Prostate gland (tissue), 2 donors: ENCODE data around the gene KLHL26. TPM values are rescaled to one million over a fixed set of nuclear protein-coding genes. Genes with fewer than 3 reads are reported as not detected.

Experiments
- DNase-seq: peaks from one replicate; pipeline ENCODE4 v3.0.0-alpha.2; 2019; ENCODE audit warnings: low spot score
- H3K27ac ChIP-seq, 2 donors: fragments of 200-600 bp; sonication (generic); 2 replicates each; pipeline ENCODE4 v1.5.1; 2017 to 2019
- H3K27me3 ChIP-seq: fragments of 200-600 bp; sonication (generic); replicated peaks from 2 replicates; pipeline ENCODE4 v1.5.1; 2019; ENCODE audit not compliant: insufficient read depth
- H3K36me3 ChIP-seq, 2 donors: fragments of 200-600 bp; sonication (generic); 1 replicate in 1 of 2; 2 replicates in 1 of 2; pipeline versions ENCODE4 v1.5.1 to v1.8.1; 2017 to 2019
- H3K4me1 ChIP-seq: fragments of 200-600 bp; sonication (generic); replicated peaks from 2 replicates; pipeline ENCODE4 v1.5.1; 2019
- H3K4me3 ChIP-seq, 2 donors: fragments of 200-600 bp; sonication (generic); 2 replicates each; pipeline ENCODE4 v1.5.1; 2017 to 2019
- H3K9me3 ChIP-seq: fragments of 200-600 bp; sonication (generic); 2 replicates; pipeline ENCODE4 v1.5.1; 2017
- CTCF ChIP-seq, 4 experiments: fragments of 200-600 bp in 2 of 4; fragments of 450-650 bp in 2 of 4; sonication (generic) in 2 of 4; IDR thresholded peaks; 1 replicate in 3 of 4; 2 replicates in 1 of 4; pipeline ENCODE4 v1.5.1; 2016 to 2019; ENCODE audit warnings: antibody characterized with exemption in 4 of 4, mild to moderate bottlenecking in 2 of 4, moderate library complexity in 2 of 4
- POLR2A ChIP-seq: fragments of 450-650 bp; IDR thresholded peaks from one replicate; pipeline ENCODE4 v1.6.1; 2016; ENCODE audit warnings: antibody characterized with exemption, mild to moderate bottlenecking
- POLR2AphosphoS5 ChIP-seq: sonication (generic); formaldehyde crosslinking; IDR thresholded peaks from one replicate; pipeline ENCODE4 v1.6.1; 2017; ENCODE audit warnings: antibody characterized with exemption
- WGBS: methylation state at CpG from one replicate; pipeline ENCODE4 v1.1.5; 2018; 5-methylcytosine and 5-hydroxymethylcytosine counted together
- intact Hi-C: fragments of 100-400 bp; cut with DNase I; formaldehyde crosslinking; loops from one replicate; pipeline ENCODE4 v1.14.2; 2022
- total RNA-seq, 2 donors: library from RNA; depleted of rRNA; stranded (reverse); fragments of >200 nt; gene quantifications; one replicate each; pipeline ENCODE4 v1.1.0, GENCODE V29; 2016

The KLHL26 gene
- total RNA-seq, 2 donors from 2014 or later: 9.1 to 18.4 TPM

- peak; percentile 83 for DNase-seq
These were observed 63.8 kb downstream of the KLHL26 start for GRCh38 chr19:18700501-18701249.

GRCh38 chr19:18701250-18701608 lies 64.4 kb downstream of the KLHL26 start:
- Histone ChIP-seq H3K4me1 (peaks cover 16% of the 10 kb centered on the region), H3K27me3 (no peaks in the 10 kb centered on the region), H3K9me3 (no peaks in the 10 kb centered on the region), H3K27ac (peak overlapping the region; percentile 69 to 75), H3K4me3 (peak overlapping the region; percentile 22 to 29), H3K36me3 (no peaks in the 10 kb centered on the region)
- intact Hi-C loops: no loop called here
- TF ChIP-seq POLR2AphosphoS5: no peak
- no peak for TF ChIP-seq POLR2A
- TF ChIP-seq CTCF (IDR thresholded peaks at IDR 0.05): no peak
- 14% methylated on average over 7 of the region's 7 CpGs for WGBS
- no peak for DNase-seq

More at GRCh38 chr19:18700501-18701249, 63.8 kb downstream of the KLHL26 start:
- under 1% methylated on average over 35 of the region's 35 CpGs for WGBS
- Histone ChIP-seq H3K4me1 (peaks cover 16% of the 10 kb centered on the region), H3K4me3 (peak overlapping the region; percentile 22 to 29), H3K36me3 (no peaks in the 10 kb centered on the region), H3K9me3 (no peaks in the 10 kb centered on the region), H3K27me3 (no peaks in the 10 kb centered on the region), H3K27ac (peak overlapping the region; percentile 69 to 75)
- TF ChIP-seq POLR2A (no peak), CTCF (IDR thresholded peaks at IDR 0.05) (no peak), POLR2AphosphoS5 (peak; percentile 69)
- intact Hi-C loops: no loop called here

GRCh38 chr19:18704054-18704453 lies 67.2 kb downstream of the KLHL26 start:
- WGBS: 90% methylated on average over 4 of the region's 4 CpGs
- intact Hi-C loops: no loop called here
- Histone ChIP-seq H3K9me3 (no peaks in the 10 kb centered on the region), H3K4me3 (no peak overlapping the region), H3K27ac (no peak overlapping the region), H3K36me3 (no peaks in the 10 kb centered on the region), H3K27me3 (no peaks in the 10 kb centered on the region), H3K4me1 (peaks cover 8% of the 10 kb centered on the region)
- TF ChIP-seq POLR2AphosphoS5 (no peak), CTCF (IDR thresholded peaks at IDR 0.05) (no peak), POLR2A (no peak)
- DNase-seq: no peak

- Histone ChIP-seq H3K4me3 (no peak overlapping the region), H3K27ac (no peak overlapping the region), H3K27me3 (no peaks in the 10 kb centered on the region), H3K9me3 (no peaks in the 10 kb centered on the region), H3K36me3 (no peaks in the 10 kb centered on the region), H3K4me1 (peaks cover 6% of the 10 kb centered on the region)
- TF ChIP-seq POLR2A: no peak
- TF ChIP-seq CTCF (IDR thresholded peaks at IDR 0.05): no peak
- no peak for TF ChIP-seq POLR2AphosphoS5
- intact Hi-C loops: no loop called here
- 80% methylated on average over 7 of the region's 7 CpGs for WGBS
- DNase-seq: no peak
These were observed 68.1 kb downstream of the KLHL26 start for GRCh38 chr19:18704971-18705370.
